Measurements from ENCODE around the gene ZNF684.
"Not testable (repeated sequence)": the region's sequence is repeated elsewhere in the genome, so short reads cannot be mapped to it uniquely, and the experiment has no call there.

Gene ZNF684

DNA sequence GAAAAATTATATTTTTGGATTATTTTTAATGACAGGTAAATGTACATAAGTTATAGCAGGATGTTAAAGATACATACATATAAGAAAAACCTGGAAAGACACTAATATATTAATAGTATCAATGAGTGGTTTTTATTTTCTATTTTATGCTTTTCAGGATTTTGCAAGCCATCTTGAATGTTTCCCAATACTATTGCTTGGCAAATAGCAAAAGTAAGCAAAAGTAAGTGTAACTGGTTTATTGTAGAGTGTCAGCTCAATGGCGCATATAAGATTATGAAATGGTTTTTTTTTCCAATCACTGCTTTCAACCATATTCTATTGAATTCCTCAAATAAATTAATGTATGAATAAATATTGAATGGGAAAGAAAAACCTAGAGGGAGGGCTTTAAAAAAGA is 36.4 kb downstream of the ZNF684 start:
- no peak for DNase-seq (ENCODE audit: low read depth, low spot score)

GRCh38 chr1:40574805-40575204 is 43.4 kb downstream of the ZNF684 start:
- DNase-seq (ENCODE audit: low read depth, low spot score) = not testable (repeated sequence)

DNA sequence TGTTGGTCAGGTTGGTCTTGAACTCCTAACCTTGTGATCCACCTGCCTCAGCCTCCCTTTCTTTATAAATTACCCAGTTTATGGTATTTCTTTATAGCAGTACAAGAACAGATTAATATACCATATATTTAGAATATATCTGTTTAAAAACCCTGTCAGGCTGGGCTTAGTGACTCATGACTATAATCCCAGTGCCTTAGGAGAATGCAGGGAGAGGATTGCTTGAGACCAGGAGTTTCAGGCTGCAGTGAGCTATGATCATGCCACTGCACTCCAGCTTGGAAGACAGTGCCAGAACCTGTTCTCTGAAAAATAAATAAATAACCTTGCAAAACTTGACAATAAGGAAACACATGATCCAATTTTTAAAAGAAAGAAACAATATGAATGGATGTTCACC is 43.9 kb downstream of the ZNF684 start:
- no peak for DNase-seq (ENCODE audit: low read depth, low spot score)

DNA sequence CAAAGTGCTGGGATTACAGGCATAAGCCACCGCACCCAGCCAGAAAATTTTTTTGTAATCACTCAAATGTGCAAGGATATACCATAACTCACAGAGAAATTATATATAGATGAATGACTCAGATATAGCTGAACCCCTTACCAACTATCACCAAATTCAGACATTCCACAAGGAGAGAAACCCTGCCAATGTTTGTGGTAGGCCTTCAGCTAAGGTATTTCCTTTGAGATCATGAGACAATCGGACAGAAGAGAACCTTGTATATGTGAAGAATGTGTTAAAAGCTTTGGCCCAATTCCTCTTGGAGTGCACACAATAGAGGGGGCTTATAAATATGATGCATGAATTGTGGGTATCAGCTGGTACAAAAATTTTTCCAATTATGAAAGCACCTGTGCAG is 50.7 kb downstream of the ZNF684 start:
- DNase-seq (ENCODE audit: low read depth, low spot score) = no peak

- no peak for DNase-seq (ENCODE audit: low read depth, low spot score)
These were observed 52.5 kb downstream of the ZNF684 start for GRCh38 chr1:40583980-40584379.

GRCh38 chr1:40588586-40588985 is 57.1 kb downstream of the ZNF684 start:
- DNase-seq (ENCODE audit: low read depth, low spot score) = no peak

GRCh38 chr1:40592107-40592803 is 60.8 kb downstream of the ZNF684 start:
- no peak for DNase-seq (ENCODE audit: low read depth, low spot score)

DNA sequence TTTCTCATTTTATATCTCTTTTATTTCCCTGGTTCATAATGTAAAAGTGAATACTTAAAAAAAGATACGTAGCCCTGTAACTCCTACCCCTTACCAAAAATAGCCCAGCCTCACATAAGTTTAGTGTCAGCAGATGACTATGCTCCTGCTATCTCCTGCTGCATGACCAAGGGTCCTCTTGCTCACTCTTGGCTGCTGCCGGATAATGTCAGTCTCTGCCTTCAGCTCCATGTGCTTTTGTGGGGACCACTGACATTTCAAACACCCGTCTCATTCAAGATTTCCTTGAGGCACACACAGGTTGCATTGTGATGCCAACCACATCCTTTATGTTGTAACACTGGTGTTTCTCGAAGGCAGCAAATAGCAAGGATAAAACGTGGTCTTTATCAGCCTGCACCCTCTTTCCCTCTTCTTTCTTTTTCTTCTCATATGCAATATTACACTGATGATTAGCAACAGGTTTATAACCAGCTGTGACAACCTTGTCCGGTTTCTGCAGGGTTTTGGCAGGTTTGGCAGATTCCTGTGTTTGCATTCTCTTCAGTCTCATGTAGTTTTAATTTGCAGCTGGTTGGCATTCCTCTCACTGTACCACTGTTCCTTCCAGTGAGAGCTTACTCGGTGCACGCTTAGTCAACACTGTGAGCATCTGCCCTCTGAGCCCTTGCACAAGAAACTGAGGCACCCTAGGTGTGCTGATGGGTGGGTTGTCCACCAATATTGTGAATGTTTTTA is 62.2 kb downstream of the ZNF684 start:
- DNase-seq (ENCODE audit: low read depth, low spot score) = no peak

DNA sequence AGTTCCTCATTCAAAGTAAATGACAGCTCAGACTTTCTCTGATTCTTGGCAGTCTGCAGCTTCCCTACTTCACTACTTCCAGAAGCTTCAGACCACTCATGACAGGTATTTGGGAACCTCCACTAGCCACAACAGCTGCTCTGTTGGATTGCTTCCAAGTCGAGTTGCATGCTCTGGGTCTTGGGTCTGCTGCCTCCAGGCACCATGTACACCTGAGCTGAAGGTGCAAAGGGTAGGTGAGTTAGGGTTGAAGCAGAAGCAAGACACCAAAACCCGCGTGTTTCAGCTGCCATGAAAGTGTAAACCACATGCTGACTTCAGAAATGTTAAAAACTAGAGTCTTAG is 62.7 kb downstream of the ZNF684 start:
- DNase-seq (ENCODE audit: low read depth, low spot score) = no peak

DNA sequence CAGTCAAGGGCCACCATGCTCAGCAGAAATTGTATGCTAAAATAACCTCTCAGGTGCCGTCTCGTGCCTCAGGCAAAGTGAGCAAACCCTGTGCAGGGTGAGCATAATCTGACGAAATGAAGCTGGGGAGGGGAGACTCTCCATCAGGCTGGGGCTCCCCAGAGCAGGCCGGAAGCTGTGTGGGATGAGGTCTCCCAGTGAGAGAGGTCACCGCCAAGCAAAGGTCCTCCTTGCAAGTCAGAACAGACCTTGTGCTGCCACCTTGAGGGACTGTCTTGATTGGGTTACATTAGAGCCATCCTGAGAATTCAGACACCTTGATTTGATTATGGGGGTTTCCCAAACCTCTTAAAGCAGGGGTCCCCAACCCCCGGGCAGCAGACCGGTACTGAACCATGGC is 64.2 kb downstream of the ZNF684 start:
- DNase-seq (ENCODE audit: low read depth, low spot score) = no peak
